ENCODE measurements around the gene CRIP3. TPM values are rescaled to one million over a fixed set of nuclear protein-coding genes. Genes with fewer than 3 reads are reported as not detected.

Gene CRIP3
- total and polyA plus RNA-seq, 2 of the 13 experiments (the other 11 are each of a cell fraction or from before 2014, with no cell fraction given), result 6.3 to 9.3 TPM

DNA sequence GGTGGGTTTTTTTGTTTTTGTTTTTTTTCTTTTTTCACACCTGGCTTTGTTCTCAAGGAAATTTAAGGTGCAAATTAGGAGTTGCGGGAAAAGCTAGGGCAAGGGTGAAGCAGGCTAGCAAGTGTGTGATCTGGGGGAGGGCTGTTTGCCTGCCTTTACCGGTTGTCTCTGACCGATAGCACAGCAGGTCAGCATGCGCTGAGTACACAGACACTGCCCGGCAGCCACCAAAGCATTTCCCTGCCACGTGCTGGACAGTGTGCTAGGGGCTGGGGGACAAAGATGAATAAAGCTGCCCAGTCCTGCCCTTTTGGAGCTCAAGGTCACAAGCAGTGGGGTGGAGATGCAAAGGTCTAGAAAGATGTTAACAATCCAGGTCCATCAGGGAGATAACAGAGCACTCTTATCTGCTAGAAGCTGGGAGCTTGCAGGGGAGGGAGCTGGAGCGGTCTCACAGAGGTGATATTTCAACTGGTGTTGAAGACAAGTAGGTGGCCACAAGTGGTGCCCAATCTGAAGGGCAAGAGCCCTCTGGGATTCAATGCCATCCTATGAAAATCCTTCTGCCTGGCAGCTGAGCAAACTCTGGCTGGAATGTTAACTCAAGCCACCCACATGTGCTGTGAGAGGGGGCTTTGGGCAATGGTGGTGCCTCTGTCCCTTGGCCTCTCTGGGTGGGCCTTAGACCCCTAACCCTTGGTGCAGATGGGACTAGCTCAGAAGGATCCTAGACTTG, 40.8 kb downstream of the CRIP3 start (continued):
- TF ChIP-seq HNRNPUL1 (IDR thresholded peaks at IDR 0.05; ENCODE audit: low read depth, low read length) (no peak), MEIS1 (CRISPR knock-in tag; IDR thresholded peaks at IDR 0.05; ENCODE audit: borderline replicate concordance) (peak; percentile 99), YEATS2 (CRISPR knock-in tag; IDR thresholded peaks at IDR 0.05; ENCODE audit: borderline replicate concordance) (peak; percentile 84; the same call in 1 of the 2 replicates), ELF1 (CRISPR knock-in tag; IDR thresholded peaks at IDR 0.05) (peak; percentile 77), HNRNPH1 (optimal IDR thresholded peaks at IDR 0.05; ENCODE audit: low read depth, low read length) (no peak), ZNF605 (CRISPR knock-in tag; IDR thresholded peaks at IDR 0.05) (peak; percentile 100), ZSCAN12 (CRISPR knock-in tag; IDR thresholded peaks at IDR 0.05) (no peak), ONECUT2 (CRISPR knock-in tag; IDR thresholded peaks at IDR 0.05) (peak; percentile 67; the same call in 1 of the 2 replicates), SPEN (CRISPR knock-in tag; IDR thresholded peaks at IDR 0.05; ENCODE audit: low read depth) (peak; percentile 99), ZKSCAN5 (CRISPR knock-in tag; IDR thresholded peaks at IDR 0.05) (peak; percentile 84), ZNF207 (IDR thresholded peaks at IDR 0.05; ENCODE audit: borderline replicate concordance) (no peak), ZNF138 (CRISPR knock-in tag; IDR thresholded peaks at IDR 0.05; ENCODE audit: low read depth) (peak; percentile 96), ZNF660 (CRISPR knock-in tag; IDR thresholded peaks at IDR 0.05; ENCODE audit: borderline replicate concordance, low read depth) (no peak)
- TF ChIP-seq, protein P1, sequence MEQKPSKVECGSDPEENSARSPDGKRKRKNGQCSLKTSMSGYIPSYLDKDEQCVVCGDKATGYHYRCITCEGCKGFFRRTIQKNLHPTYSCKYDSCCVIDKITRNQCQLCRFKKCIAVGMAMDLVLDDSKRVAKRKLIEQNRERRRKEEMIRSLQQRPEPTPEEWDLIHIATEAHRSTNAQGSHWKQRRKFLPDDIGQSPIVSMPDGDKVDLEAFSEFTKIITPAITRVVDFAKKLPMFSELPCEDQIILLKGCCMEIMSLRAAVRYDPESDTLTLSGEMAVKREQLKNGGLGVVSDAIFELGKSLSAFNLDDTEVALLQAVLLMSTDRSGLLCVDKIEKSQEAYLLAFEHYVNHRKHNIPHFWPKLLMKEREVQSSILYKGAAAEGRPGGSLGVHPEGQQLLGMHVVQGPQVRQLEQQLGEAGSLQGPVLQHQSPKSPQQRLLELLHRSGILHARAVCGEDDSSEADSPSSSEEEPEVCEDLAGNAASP (CRISPR knock-in tag; IDR thresholded peaks at IDR 0.05; ENCODE audit: borderline replicate concordance), result peak; percentile 99
- TF ChIP-seq, protein P2, sequence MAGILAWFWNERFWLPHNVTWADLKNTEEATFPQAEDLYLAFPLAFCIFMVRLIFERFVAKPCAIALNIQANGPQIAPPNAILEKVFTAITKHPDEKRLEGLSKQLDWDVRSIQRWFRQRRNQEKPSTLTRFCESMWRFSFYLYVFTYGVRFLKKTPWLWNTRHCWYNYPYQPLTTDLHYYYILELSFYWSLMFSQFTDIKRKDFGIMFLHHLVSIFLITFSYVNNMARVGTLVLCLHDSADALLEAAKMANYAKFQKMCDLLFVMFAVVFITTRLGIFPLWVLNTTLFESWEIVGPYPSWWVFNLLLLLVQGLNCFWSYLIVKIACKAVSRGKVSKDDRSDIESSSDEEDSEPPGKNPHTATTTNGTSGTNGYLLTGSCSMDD (CRISPR knock-in tag; IDR thresholded peaks at IDR 0.05), result no peak
- TF ChIP-seq, protein P3, sequence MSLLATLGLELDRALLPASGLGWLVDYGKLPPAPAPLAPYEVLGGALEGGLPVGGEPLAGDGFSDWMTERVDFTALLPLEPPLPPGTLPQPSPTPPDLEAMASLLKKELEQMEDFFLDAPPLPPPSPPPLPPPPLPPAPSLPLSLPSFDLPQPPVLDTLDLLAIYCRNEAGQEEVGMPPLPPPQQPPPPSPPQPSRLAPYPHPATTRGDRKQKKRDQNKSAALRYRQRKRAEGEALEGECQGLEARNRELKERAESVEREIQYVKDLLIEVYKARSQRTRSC (CRISPR knock-in tag; IDR thresholded peaks at IDR 0.05; ENCODE audit: low read depth), result peak; percentile 74; the same call in 1 of the 2 replicates
- TF ChIP-seq, protein P4, sequence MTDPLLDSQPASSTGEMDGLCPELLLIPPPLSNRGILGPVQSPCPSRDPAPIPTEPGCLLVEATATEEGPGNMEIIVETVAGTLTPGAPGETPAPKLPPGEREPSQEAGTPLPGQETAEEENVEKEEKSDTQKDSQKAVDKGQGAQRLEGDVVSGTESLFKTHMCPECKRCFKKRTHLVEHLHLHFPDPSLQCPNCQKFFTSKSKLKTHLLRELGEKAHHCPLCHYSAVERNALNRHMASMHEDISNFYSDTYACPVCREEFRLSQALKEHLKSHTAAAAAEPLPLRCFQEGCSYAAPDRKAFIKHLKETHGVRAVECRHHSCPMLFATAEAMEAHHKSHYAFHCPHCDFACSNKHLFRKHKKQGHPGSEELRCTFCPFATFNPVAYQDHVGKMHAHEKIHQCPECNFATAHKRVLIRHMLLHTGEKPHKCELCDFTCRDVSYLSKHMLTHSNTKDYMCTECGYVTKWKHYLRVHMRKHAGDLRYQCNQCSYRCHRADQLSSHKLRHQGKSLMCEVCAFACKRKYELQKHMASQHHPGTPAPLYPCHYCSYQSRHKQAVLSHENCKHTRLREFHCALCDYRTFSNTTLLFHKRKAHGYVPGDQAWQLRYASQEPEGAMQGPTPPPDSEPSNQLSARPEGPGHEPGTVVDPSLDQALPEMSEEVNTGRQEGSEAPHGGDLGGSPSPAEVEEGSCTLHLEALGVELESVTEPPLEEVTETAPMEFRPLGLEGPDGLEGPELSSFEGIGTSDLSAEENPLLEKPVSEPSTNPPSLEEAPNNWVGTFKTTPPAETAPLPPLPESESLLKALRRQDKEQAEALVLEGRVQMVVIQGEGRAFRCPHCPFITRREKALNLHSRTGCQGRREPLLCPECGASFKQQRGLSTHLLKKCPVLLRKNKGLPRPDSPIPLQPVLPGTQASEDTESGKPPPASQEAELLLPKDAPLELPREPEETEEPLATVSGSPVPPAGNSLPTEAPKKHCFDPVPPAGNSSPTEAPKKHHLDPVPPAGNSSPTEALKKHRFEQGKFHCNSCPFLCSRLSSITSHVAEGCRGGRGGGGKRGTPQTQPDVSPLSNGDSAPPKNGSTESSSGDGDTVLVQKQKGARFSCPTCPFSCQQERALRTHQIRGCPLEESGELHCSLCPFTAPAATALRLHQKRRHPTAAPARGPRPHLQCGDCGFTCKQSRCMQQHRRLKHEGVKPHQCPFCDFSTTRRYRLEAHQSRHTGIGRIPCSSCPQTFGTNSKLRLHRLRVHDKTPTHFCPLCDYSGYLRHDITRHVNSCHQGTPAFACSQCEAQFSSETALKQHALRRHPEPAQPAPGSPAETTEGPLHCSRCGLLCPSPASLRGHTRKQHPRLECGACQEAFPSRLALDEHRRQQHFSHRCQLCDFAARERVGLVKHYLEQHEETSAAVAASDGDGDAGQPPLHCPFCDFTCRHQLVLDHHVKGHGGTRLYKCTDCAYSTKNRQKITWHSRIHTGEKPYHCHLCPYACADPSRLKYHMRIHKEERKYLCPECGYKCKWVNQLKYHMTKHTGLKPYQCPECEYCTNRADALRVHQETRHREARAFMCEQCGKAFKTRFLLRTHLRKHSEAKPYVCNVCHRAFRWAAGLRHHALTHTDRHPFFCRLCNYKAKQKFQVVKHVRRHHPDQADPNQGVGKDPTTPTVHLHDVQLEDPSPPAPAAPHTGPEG (CRISPR knock-in tag; IDR thresholded peaks at IDR 0.05), result no peak; the same call in 1 of the 2 replicates
- TF ChIP-seq, protein P5, sequence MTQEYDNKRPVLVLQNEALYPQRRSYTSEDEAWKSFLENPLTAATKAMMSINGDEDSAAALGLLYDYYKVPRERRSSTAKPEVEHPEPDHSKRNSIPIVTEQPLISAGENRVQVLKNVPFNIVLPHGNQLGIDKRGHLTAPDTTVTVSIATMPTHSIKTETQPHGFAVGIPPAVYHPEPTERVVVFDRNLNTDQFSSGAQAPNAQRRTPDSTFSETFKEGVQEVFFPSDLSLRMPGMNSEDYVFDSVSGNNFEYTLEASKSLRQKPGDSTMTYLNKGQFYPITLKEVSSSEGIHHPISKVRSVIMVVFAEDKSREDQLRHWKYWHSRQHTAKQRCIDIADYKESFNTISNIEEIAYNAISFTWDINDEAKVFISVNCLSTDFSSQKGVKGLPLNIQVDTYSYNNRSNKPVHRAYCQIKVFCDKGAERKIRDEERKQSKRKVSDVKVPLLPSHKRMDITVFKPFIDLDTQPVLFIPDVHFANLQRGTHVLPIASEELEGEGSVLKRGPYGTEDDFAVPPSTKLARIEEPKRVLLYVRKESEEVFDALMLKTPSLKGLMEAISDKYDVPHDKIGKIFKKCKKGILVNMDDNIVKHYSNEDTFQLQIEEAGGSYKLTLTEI (CRISPR knock-in tag; conservative IDR thresholded peaks at IDR 0.05), result 0 out of 2 replicates have a peak, but pooled peaks have one; percentile 45
